Measurements from ENCODE around the gene EPN2.
"Not testable (repeated sequence)": the region's sequence is repeated elsewhere in the genome, so short reads cannot be mapped to it uniquely, and the experiment has no call there.

EPN2 gene

GRCh38 chr17:19268611-19269010, 31.4 kb downstream of the EPN2 start:
- no peak for DNase-seq (ENCODE audit: low read depth, low spot score)

DNA sequence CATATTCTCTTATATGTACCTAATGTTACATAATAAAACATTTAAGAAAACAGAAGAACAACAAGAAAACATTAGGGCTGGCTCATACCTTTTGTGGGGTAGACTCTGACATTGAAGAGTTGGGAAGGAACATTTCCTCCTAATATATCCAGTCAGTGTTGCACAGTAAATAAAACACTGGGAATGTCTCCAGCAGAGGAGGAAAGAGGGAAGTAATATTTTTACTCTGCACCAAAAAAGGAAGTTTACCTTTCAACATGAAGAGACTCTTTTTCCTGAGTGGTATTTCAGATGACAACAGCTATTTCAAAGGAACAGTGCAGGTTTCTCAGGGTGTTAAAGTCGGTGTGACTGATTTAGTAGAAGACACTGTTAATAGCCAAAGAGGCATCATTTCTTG, 31.9 kb downstream of the EPN2 start:
- DNase-seq (ENCODE audit: low read depth, low spot score), result no peak

GRCh38 chr17:19269641-19270040, 32.5 kb downstream of the EPN2 start:
- DNase-seq (ENCODE audit: low read depth, low spot score), result no peak

- DNase-seq (ENCODE audit: low read depth, low spot score), result no peak
These were observed 33.2 kb downstream of the EPN2 start for GRCh38 chr17:19270347-19270703.

DNA sequence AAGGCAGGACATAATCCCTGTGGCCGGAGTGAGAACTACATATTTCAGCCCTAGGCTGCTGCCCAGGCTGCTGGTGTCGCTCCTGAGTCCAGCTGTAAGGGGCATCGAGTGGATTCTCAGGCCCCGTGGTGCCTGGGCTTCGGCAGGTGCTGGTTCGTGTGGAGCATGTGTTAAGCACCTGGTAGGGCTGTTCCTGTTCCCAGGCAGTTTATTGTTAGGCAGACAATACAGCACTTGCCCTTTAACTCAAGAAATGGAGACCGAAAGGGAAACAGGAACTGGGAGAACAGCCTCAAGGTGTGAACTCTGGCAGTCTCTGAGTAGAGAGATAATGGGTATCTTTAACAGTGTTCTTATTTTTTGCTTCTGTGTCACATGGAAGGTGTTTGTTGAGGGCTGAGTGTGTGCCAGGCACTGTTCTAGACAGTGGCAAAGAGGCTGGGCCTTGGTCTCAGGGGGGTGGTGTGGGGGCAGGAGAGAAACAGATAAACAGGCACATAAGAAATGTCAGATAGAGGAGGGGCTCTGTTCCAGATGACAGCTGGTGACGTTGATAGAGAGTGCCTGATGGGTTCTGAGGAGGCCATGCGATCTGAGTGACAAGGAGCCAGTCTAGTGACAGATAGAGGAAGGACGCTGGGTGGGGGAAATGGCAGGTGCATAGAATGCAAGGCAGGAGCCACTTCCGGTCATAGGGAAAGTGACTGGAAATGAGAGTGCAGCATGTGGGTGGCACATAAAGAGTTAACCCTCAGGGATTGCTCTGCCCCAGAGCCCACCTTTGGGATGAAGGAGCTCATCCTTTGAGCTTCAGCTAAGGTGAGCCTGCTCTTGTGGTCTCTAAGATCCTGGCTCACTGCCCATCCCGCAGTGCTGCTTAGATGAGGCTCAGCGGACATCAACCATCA, 33.8 kb downstream of the EPN2 start:
- no peak for DNase-seq (ENCODE audit: low read depth, low spot score)

DNA sequence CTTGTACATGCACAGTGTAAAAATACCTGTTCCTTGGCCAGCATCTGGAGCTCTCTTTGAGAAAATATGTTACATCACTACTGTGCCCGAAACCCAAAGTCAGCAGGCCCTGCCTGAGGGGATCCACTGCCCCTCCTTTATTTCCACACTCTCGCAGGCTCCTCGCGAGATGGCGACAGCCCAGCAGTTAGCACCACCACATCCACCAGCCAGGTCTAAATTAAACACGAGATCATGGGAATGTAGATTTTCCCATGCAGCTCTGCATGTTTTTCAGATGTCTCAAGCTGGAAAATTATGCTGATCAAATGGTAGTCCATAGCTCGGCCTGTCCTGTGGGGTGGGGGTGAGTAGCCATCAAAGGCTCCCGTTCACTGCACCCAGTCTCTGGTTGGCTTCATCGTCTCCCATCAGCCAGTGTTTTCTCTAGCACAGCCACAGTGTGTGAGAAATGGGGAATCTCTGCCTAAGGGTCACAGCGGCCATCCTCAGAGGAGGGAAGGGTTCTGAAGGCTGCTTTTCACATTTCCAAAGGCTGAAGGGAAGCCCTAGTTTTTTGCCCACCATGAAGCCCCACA, 34.7 kb downstream of the EPN2 start:
- DNase-seq (ENCODE audit: low read depth, low spot score), result no peak

GRCh38 chr17:19273731-19274130, 36.6 kb downstream of the EPN2 start:
- DNase-seq (ENCODE audit: low read depth, low spot score), result no peak

GRCh38 chr17:19274893-19275292, 37.7 kb downstream of the EPN2 start:
- no peak for DNase-seq (ENCODE audit: low read depth, low spot score)

DNA sequence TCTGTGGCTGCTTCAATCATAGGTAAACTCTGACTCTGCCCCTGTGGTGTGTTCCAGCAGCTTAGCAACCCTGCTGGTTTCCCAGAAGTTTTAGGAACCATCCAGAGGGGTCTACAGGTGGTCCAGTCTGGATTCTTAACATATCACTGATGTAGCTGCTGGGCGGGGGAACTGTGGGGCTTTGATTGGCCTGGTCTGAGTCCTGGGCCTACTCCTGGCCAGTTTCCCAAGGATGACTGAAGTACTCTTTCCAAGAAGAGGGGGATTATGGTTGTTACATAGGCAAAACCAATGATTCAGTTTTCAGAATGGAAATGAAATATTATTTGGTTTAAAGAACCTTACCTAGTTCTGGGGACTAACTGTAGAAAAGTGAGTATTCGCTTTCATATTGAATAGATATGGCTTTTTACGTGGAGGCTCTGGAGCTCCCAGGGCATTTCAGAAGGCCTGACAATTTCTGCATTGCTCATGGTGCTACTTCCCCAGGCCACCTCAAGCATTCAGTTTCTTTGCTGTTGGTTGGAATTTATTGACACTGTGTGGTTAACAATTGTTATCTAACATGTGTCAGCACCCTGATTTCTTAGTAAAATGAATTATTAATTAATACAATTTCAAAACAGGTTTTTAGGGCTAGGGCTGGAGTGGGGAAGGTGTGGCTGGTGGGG, 38.4 kb downstream of the EPN2 start:
- DNase-seq (ENCODE audit: low read depth, low spot score), result no peak

DNA sequence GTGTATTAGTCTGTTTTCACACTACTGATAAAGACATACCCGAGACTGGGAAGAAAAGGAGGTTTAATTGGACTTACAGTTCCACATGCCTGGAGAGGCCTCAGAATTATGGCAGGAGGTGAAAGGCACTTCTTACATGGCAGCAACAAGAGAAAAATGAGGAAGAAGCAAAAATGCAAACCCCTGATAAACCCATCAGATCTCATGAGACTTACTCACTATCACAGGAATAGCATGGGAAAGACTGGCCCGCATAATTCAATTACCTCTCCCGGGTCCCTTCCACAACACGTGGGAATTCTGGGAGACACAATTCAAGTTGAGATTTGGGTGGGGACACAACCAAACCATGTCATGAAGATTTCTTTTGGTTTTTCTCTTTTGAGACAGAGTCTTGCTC, 41.1 kb downstream of the EPN2 start:
- not testable (repeated sequence) for DNase-seq (ENCODE audit: low read depth, low spot score)

- DNase-seq (ENCODE audit: low read depth, low spot score), result no peak
These were observed 41.6 kb downstream of the EPN2 start for GRCh38 chr17:19278729-19279128.

GRCh38 chr17:19281161-19281560, 44.0 kb downstream of the EPN2 start:
- DNase-seq (ENCODE audit: low read depth, low spot score), result no peak

GRCh38 chr17:19284005-19284959, 47.1 kb downstream of the EPN2 start:
- no peak for DNase-seq (ENCODE audit: low read depth, low spot score)

GRCh38 chr17:19285213-19285900, 48.2 kb downstream of the EPN2 start:
- peak; percentile 58 for DNase-seq (ENCODE audit: low read depth, low spot score)

DNA sequence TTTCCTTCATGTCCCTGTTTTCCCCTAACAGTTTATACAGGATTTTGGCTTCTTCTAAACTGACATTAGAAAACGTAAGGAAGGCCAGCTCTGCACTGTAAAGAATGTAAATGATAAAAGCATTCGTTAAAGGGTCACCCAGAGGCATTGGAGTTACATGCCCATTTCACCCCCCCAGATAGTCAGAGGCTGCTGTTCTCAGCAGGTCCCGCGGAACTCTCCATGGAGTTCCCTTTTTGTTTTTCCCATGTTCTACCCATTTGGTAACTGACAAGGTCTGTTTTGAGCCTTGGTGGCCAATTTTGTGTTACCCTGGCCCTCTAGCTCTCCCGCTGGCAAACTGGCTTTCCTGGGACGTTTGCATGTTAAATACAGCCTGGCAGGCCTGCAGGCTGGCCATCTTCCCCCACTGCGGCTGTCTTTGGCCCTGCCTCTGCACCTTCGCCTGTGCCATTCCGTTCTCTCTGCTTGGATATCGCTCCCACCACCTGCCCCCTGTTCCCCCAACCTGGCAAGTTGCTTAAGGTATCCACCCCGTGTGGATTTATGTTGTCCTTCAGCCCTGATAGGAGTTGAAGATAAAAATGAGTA, 49.7 kb downstream of the EPN2 start:
- DNase-seq (ENCODE audit: low read depth, low spot score), result no peak

- no peak for DNase-seq (ENCODE audit: low read depth, low spot score)
These were observed 50.5 kb downstream of the EPN2 start for GRCh38 chr17:19287651-19288050.

DNA sequence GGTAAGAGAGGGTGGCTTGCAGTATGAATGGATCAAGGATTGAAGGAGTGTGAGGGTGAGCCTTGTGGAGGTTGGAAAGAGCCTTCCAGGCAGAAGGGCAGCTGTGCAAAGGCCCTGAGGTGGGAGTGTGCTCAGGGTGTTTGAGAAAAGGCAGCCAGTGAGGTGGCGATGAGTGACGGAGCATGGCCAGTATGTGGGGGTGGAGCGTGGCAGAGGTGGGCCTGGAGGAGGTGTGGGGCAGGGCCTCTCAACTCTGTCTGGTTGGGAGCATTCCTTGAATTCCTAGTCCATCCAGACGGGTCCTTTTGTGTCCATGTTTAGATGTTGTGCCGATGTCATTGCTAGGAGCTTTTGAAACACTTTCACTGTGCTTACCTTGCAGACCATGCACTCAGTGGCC, 51.3 kb downstream of the EPN2 start:
- no peak for DNase-seq (ENCODE audit: low read depth, low spot score)

DNA sequence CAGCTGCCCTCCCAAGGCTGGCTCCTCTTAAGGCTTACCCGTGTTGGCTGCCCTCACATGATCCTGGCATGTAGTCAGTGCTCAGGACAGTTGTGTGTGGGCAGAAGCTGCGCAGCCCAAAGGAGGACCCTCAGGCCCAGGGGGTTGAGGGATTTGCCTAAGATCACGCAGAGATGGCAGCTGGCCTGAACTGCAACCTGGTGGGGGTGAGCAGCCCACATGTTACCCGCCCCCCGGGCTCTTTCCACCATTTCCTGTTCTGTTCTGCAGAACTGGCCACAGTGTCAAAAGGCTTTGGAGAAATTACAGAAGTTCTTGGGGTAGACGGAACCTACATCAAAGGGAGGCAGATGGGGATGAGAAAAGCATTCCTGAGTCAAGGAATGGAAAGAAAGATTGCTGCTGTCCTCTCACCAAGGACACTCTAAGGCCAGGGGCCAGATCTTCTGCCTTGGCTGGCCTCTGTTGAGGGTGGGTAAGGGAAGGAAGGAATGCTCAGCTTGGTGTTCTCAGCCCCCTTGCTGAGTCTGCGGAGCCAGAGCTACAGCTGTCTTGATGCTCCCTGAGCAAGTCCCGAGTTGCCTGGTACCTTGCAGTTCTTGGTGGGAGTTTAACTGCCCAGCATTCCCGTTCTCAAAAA, 53.0 kb downstream of the EPN2 start:
- no peak for DNase-seq (ENCODE audit: low read depth, low spot score)

DNA sequence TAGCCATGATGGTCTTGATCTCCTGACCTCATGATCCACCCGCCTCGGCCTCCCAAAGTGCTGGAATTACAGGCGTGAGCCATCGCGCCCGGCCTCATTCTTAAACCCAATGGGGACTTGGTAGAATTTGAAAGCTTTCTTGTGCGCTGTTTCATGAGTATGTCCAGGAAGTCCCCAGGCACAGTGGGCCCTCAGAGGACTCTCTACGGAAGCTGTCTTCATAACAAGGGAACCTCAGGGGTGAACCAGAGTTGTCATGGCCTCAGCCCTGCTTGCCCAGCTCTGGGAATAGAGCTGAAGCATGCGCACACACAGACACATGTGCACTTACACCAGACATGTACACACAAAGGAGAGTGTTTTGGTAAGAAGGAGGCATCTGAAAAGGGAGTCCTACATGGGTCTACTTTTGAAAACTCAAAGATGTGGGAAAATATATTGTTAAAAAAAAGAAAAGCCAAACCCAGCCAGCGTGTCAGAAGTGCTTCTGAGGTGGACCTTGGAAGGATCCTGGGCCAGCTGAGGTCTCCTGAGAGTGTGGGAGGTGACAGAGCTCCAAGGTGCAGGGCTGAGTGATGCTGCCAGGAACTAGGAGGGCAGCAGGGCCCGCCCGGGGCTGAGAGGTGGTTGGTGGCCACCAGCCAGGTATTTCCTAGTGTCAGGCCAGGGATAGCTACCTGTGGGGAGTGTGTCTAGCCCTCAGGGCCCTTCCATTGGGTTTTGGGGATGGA, 54.6 kb downstream of the EPN2 start:
- DNase-seq (ENCODE audit: low read depth, low spot score), result no peak

DNA sequence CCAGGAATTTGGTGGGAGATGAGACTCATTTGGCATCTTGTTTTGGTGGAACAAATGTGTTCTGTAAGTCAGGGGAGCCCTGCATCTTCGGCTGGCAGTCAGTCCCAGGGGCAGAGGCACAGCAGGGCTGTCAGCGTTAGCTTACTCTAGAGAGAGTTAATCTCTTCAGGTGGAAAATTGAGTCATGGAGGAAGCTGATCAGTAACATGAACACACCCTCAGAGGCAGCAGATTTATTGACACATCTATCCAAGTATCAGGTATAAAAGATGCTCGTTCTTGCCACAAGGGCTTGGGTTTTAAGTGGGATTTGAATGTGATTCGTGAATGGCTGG, 55.2 kb downstream of the EPN2 start:
- DNase-seq (ENCODE audit: low read depth, low spot score), result no peak
